Spleen (tissue), 7 donors: Measurements from ENCODE around the gene RGS6.

ENCODE experiments used
- POLR2A ChIP-seq, 3 donors: fragments of 450-650 bp; IDR thresholded peaks; one replicate each; pipeline ENCODE4 v1.5.1; 2017; ENCODE audit warnings: antibody characterized with exemption in 3 of 3, mild to moderate bottlenecking in 1 of 3
- TF ChIP-seq, protein P1 (sequence below), 11 experiments: fragments of 200-600 bp in 7 of 11; fragments of 450-650 bp in 4 of 11; sonication (generic) in 4 of 11; IDR thresholded peaks in 8 of 11; conservative IDR thresholded peaks in 3 of 11; 1 replicate in 7 of 11; 2 replicates in 4 of 11; pipeline versions ENCODE4 v1.4.0 to v1.8.0; 2016 to 2021; ENCODE audit warnings: antibody characterized with exemption in 11 of 11, inconsistent platforms in 4 of 11, mild to moderate bottlenecking in 1 of 11
- donor health status: DM: no; HTN: no; CAD: no; lungs with moderate emphysema.
- donor health status: DM: no; HTN: no; CAD: no.
- donor health status: DM: no; HTN: no; CAD: no.

DNA sequence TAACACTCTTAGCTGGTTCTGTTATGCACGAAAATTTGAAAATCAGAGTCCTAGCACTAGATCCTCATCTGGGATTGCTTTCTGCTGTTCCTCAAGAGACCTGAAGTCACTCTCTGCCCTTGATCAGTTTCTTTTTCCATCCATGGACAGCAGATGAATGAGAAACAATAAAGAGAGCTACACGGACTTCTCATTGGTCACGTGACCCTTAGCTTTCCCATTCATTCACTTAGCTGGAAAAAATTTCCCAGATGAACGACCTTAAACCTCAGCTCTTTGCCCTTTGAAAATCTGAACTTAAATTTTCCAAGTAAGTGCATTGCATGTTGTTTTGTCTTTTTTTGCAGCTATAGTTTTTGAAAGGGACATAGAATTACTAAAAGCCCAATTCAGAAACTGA, 27.2 kb upstream of the RGS6 start:
- TF ChIP-seq, protein P1, sequence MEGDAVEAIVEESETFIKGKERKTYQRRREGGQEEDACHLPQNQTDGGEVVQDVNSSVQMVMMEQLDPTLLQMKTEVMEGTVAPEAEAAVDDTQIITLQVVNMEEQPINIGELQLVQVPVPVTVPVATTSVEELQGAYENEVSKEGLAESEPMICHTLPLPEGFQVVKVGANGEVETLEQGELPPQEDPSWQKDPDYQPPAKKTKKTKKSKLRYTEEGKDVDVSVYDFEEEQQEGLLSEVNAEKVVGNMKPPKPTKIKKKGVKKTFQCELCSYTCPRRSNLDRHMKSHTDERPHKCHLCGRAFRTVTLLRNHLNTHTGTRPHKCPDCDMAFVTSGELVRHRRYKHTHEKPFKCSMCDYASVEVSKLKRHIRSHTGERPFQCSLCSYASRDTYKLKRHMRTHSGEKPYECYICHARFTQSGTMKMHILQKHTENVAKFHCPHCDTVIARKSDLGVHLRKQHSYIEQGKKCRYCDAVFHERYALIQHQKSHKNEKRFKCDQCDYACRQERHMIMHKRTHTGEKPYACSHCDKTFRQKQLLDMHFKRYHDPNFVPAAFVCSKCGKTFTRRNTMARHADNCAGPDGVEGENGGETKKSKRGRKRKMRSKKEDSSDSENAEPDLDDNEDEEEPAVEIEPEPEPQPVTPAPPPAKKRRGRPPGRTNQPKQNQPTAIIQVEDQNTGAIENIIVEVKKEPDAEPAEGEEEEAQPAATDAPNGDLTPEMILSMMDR (IDR thresholded peaks at IDR 0.05 in 8 of 11, conservative IDR thresholded peaks at IDR 0.05 in 3 of 11) = no peak
- TF ChIP-seq POLR2A (IDR thresholded peaks at IDR 0.05) = no peak
